GM15510 (cell line): ENCODE data around the gene NXPH2.

Experiments
- POLR2A ChIP-seq: IDR thresholded peaks from 3 replicates; pipeline ENCODE4 v1.6.1; 2011; ENCODE audit warnings: borderline replicate concordance; ENCODE audit not compliant: insufficient read length; ENCODE audit errors: extremely low read depth

NXPH2 gene

DNA sequence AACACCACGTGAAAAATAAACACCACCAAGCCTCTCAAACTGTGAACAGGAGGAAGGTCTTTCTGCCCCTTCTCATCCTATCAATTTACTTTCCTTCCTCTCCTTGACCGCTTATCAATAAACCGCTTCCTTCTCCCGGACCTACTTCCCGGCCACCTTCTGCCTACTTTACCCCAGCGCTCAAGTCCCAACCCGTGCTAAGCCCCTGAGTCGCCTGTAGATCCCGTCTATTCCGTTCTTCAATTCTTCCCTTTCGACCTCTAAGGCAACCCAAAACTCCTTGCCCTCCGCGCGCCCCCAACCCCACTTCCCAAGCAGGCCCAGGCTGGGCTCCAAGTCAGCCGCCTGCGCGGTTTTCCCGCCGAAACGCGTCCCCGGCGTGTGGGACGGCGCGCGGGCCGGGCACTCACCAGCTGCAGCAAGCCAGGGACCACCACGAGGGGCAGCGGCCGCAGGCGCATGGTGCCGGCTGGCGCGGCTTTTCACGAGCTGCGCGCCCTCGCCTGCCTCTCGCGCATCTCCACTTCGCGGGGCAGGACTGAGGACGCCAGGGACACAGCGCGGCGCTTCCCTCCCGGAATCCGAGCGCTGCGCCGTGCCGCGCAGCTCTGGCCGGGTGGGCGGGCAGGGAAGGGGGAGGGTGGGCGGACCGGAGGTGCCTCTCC, at the start of gene NXPH2:
Gene NXPH2 (minus strand): TSS at position 610 of the 665 bp plus-strand sequence. CDS start 149 bp downstream, at position 461.
- TF ChIP-seq POLR2A, result no peak

DNA sequence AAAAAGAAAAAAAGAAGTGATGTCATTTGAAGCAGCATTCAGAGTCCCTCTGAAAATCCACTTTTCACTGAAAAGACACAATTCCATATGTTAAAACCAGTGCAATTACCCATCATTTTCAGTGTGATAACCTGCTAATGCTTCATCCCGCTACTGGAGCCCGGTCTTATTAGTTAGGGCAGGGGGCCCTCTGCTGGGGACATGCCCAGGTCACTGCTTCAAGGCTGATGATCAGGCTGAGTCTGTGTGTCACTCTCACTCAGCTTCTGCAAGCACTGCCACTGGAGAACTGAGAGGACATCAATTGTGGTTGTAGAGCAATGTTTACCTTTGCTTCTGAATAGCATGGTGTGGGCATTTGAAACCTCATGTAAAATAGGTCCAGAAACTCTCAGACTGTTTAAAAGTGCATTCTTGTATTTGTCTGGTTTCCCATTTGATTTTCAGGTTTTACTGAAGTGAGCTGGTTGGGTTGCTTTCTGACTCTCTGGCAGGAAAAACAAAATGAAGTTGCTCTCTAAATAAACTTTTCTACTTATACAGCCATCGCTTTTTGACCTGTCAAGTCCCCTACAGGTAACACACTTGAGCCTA, 49.2 kb upstream of the NXPH2 start:
- TF ChIP-seq POLR2A, result no peak

DNA sequence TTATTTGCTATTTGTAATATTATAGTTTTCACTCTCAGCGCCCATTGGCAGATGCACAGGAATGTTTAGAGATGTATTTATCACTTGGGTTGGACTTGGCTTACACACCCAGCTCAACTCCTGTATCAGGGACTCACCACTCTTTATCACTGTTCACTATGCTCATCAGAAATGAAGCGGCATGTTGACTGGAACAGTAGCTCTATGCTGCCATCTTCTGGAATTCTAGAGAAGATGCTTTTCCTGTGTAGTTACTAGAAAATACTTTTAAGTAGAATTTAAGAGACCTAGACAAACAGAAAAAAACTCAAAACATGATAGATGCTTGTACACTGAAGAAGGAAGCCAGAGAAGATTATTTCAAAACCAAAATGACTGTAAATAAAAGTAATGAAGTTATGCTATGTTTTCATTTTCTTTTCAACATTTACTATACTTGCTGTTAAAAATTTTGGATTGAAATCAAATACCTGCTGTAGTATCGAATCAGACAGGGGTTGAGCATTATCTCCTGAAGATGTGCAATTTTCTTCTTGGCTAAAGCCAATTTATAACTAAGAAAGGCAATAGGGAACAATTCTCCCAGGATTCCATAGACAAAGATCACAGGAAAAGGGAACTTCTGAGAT, 47.4 kb upstream of the NXPH2 start:
- TF ChIP-seq POLR2A, result no peak

DNA sequence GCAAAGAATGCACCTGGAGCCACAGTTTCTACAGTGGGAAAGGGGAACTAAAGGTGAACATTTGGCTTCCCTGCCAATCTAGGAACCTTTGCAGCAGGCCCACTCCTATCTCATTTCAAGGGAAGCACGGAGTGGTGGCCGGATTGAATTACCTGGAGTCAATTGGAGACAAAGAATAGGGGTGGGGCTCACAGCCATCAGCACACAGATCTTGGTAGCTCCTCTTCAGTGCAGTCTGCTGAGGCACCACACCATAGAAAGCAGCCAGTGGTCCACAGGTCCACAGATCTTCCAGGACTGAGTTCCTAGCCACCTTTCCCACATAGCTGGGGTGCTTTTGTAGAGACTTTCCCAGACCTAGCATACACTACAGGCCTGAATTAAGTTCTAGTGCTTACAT, 43.5 kb upstream of the NXPH2 start:
- no peak for TF ChIP-seq POLR2A

GRCh38 chr2:138819964-138820363, 39.8 kb upstream of the NXPH2 start:
- TF ChIP-seq POLR2A, result no peak

- no peak for TF ChIP-seq POLR2A
These were observed 38.4 kb upstream of the NXPH2 start for GRCh38 chr2:138818556-138818955.

DNA sequence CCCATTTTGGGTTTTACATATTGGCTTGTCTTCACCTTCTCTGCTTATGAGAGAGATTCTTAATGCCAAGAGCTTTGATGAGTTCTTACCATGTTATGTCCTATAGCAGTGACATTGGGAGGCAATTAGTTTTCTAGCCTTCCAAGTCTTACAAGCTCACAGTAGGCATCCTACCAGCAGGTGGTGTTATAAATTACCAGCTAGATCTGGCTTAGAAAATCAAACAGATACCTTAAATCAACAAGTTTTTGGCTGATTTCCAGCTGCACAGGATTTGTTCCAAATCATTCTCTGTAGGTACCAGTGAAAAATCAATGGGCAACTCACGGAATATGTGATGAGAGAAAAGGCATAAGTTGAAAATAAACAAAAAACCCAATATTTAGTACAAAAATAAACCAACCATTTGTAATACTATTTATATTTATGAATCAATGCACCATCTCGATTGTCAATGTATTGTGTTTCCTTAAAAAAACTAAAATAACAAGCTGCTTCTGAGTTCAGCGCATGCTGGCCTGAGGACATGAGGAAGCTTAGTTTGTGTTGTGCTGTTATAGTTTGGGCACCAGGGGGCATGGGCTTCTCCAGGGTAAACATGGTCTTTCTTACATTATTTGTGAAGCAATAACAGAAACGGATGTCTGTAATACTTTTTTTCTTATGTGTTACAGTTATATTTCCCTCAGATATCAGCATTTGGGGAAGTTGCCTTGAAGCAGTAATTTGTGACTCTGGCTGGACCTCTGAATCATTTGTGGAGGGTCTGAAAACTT, 34.1 kb upstream of the NXPH2 start:
- no peak for TF ChIP-seq POLR2A

DNA sequence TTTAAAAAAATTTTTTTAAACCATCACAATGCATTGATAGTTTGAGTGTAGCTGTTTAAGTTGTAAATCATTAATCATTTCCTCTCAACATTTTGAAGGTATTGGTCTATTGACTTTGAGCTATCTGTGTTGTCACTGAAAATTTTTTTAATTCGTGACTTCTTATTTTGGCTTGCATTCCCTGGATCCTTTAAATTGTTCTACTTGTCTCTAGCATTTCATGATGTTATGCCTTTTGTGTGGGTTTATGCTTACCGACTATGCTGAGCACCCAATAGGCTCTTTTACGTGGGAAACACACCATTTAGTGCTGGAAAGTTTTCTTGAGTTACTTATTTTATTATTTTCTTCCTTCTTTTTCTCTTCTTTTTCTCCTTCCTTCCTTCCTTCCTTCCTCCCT, 31.2 kb upstream of the NXPH2 start:
- TF ChIP-seq POLR2A, result no peak

DNA sequence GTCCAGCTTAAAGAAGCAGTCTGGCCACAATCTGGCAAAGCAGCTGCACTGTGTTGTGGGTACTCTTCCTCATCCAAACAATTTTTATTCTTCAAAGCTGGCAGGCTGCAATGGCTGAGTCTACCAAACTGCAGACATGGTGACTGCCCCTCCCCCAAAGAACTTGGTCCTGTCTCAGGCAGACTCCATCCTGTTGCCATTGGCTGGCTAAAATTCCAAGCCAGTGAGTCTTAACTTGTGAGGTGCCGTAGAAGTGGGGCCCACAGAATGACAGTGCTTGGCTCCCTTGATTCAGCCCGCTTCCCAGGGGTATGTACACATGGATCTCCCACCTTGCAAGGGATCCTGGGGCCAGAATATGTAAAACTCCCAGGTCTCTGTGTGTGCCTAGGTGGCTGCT, 14.5 kb upstream of the NXPH2 start:
- no peak for TF ChIP-seq POLR2A

GRCh38 chr2:138787053-138787666, 7.0 kb upstream of the NXPH2 start:
- no peak for TF ChIP-seq POLR2A

DNA sequence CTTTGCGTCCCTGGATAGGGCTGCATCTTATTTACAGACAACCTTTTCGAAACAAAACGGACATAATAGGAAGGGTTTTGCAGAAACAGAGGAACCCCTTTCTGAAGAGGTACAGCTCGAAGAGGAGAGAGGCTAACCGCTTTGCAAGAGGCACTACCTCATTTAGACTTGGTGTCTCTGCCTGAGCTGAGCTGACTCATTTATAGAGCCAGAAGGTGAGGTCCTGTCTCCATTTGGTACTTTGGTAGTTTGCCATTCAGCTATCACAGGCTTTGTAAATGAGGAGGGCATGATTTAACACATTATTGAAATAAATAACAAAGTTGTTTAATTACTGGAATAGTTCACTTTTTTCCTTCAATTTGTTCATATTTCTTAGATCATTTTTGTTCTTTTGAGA, 2.2 kb upstream of the NXPH2 start:
- no peak for TF ChIP-seq POLR2A

DNA sequence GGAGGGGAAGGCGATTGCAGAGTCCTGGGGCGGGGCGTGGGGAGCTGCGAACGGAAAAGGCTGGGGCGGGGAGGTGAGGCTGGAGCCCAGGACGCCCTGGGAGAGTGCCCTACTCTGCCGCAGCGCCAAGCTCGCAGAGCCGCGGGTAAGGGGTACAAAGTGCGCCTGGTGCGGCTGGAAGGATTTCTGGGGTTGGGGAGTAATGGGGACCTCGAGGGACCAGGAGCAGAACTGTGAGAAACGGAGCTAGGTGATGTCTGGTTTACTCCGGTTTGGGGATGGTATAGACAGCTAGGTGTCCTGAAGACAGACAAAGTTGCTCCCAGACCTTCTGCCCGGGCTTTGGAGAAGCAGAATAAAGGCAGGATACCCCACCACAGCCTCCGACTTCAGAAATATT, 718 bp upstream of the NXPH2 start:
- TF ChIP-seq POLR2A, result no peak

DNA sequence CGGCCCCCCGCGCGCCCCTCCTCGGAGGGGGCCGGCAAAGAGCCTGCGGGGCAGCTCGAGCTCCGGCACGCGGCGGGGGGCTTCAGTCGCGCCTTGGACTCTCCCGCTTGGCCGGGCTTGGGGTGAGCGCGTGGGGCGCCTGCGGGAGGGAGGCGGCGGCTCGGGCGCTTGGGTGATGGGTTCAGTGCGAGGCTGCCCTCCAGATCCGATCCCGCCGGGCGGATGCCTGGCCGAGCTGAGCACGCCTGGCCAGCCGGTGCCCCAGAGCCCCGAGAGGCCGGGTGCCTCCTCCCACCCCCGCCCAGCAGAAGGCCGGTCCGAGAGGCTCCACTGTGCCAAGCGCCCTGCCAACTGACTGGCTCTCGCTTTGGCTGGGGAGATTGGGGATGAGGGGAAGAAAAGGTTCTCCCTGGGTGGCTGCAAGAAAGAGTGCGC, 273 bp upstream of the NXPH2 start:
- no peak for TF ChIP-seq POLR2A

DNA sequence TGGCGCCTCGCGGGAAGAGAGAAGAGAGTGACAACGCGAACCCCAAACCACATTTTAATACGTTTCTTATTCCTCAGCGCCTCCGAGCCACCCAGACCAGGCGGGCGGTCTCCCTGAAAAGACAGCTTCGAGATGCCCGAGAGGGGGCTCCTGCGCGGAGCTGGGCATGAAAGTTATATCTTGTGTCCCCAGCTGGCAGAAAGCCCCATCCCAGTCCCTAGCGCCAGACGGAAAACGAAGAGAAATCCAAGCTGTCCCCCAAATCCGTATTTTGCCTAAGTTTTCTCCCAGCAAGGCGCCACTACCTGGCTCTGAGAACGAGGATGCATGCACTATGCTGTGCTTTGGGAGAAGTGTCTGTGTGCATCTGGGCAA, 797 bp downstream of the NXPH2 start:
- no peak for TF ChIP-seq POLR2A

- TF ChIP-seq POLR2A, result no peak
These were observed 2.2 kb downstream of the NXPH2 start for GRCh38 chr2:138777996-138778395.
